NCI-H748 (cell line): ENCODE data around the gene SLC20A1.
"Not testable (repeated sequence)": the region's sequence is repeated elsewhere in the genome, so short reads cannot be mapped to it uniquely, and the experiment has no call there.

Experiments used
- DNase-seq: peaks from one replicate; lab custom pipeline; 2025; ENCODE audit not compliant: unreplicated experiment; lab: John Stamatoyannopoulos, UW

Gene SLC20A1

GRCh38 chr2:112645310-112646101 lies at the start of gene SLC20A1:
TSS of gene SLC20A1 (plus strand) at chr2:112645939. CDS start at chr2:112646829, 890 bp downstream.
- peak; percentile 91 for DNase-seq

DNA sequence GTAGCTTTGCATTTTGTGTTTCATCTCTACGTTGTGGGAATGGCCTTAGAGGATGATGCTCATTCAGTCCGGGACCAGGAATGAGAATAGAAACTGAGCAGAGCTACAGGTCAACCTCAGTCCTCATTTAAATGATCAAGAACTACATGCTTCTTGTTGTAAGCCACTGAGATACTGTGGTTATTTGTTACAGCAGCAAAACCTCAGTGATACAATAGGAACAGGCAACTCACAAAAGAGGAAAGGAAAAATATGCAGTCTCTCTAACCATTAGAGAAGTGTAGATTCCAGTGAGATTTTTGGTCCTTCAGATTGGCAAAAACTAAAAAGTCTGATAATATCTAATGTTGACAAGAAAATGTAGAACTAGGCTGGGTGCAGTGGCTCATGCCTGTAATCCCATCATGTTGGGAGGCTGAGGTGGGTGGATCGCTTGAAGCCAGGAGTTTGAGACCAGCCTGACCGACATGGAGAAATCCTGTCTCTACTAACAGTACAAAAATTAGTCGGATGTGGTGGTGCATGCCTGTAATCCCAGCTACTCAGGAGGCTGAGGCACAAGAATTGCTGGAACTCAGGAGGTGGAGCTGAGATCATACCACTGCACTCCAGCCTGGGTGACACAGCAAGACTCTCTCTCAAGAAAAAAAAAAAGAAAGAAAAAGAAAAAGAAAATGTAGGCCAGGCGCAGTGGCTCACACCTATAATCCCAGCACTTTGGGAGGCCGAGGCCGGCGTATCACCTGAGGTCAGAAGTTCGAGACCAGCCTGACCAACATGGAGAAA lies 48.0 kb upstream of the SLC20A1 start:
- DNase-seq = no peak

DNA sequence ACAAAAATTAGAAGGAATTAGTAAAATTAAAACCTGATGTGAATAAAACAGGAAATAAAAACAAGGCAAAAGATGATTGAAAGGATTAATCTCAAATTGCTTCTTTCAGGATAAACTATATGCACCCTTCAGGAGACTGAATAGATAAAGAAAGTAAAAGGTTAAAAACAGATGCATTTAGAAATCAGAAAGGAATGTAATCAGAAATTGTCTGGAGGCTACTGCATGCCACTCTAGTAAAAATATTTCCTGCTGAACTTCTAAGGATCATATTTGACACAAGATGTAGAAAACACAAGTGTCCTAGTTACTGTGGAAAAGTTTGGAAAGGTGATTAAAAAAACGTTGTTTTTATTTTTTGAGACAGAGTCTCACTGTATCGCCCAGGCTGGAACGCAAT lies 45.1 kb upstream of the SLC20A1 start:
- no peak for DNase-seq

- no peak for DNase-seq
These were observed 44.0 kb upstream of the SLC20A1 start for GRCh38 chr2:112601754-112602153.

- DNase-seq = no peak
These were observed 42.8 kb upstream of the SLC20A1 start for GRCh38 chr2:112602917-112603316.

DNA sequence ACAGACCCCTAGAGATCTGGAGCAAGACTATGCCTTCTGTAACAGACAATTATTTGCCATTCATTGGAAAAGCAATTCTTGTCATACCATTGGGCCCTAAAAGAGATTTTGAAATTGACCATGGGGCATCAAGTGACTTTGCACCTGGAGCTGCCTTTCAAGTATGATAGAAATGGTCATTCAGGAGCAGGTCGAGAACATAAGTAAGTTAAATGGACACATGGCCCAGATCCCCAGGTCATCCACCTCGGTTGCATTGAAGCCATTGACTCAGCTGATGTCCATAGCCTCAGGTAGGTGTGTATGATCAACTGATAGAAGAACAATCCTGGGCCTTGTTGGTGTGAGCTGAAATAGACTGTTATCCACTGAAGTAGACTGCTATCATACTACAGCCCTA lies 42.0 kb upstream of the SLC20A1 start:
- no peak for DNase-seq

DNA sequence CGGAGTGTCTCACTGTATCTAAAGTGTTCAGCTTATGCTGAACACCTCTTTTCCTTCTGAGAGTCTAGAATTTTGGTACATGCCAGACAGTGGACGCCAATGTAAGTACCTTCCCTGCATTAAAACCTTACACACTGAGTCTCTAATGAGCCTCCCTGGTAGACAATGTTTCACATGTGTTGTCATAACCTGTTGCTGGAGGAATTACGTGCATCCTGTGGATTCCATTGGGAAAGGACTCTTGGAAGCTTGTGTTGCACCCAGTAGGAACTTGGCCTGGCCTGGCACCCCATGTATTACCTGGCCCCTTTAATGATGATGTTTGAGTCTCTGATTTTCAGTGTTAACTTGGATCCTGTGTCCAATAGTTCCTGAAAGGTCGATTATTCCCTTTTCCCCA lies 40.8 kb upstream of the SLC20A1 start:
- DNase-seq = no peak

- no peak for DNase-seq
These were observed 39.8 kb upstream of the SLC20A1 start for GRCh38 chr2:112605926-112606325.

GRCh38 chr2:112606547-112606946 lies 39.2 kb upstream of the SLC20A1 start:
- DNase-seq = no peak

DNA sequence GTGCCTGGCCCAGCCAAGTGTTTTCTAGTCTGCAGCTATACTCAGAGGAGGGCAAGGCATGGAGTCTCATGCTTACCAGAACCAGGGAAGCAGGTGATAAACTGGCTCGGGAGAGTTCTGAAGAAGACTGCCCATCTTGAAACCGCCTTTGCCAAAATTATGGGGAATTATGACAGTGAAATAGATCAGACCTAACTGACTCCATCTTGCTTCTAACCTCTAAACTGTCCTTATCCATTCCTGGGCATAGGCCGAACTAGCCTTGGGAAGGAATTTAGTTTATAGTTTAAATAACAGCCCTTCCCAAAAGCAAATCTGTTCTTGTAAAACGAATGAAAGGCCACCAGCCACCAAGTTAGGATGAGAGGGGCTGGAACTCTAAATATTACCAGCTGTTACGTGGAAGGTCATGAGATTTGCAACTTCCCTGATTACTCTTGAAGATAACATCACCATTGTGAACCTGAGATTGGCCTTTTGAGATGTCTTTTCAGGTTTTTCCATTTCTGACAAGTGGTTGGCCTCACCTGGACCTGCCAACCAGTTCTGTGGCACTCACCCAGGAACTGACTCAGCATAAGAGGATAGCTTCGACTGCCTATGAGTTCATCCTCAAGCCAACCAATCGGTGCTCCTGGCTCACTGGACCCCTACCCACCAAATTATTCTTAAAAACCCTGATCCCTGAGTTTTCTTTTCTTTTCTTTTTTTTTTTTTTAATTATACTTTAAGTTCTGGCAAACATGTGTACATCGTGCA lies 37.9 kb upstream of the SLC20A1 start:
- no peak for DNase-seq

- DNase-seq = not testable (repeated sequence)
These were observed 36.4 kb upstream of the SLC20A1 start for GRCh38 chr2:112609320-112609719.

DNA sequence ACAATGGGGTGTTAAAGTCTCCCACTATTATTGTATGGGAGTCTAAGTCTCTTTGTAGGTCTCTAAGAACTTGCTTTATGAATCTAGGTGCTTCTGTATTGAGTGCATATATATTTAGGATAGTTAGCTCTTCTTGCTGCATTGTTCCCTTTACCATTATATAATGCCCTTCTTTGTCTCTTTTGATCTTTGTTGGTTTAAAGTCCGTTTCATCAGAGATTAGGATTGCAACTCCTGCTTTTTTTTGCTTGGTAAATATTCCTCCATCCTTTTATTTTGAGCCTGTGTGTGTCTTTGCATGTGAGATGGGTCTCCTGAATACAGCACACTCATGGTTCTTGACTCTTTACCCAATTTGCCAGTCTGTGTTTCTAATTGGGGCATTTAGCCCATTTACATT lies 33.5 kb upstream of the SLC20A1 start:
- not testable (repeated sequence) for DNase-seq

DNA sequence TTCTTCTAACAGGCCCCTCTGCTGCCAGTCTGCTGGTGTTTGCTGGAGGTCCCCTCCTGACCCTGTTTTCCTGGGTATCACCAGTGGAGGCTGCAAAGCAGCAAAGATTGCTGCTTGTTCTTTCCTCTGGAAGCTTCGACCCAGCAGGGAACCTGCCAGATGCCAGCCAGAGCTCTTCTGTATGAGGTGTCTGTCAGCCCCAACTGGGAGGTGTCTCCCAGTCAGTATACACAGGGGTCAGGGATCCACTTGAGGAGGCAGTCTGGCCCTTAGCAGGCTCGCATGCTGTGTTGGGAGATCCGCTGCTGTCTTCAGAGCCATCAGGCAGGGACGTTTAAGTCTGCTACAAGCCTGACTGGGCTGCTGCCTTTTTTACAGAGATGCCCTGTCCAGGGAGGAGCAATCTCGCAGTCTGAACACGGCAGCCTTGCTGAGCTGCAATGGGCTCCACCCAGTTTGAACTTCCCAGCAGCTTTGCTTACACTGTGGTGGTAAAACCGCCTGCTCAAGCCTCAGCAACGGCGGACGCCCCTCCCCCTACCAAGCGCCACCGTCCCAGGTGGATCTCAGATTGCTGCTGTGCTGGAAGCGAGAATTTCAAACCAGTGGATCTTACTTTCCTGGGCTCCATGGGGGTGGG lies 31.4 kb upstream of the SLC20A1 start:
- peak; percentile 34 for DNase-seq

DNA sequence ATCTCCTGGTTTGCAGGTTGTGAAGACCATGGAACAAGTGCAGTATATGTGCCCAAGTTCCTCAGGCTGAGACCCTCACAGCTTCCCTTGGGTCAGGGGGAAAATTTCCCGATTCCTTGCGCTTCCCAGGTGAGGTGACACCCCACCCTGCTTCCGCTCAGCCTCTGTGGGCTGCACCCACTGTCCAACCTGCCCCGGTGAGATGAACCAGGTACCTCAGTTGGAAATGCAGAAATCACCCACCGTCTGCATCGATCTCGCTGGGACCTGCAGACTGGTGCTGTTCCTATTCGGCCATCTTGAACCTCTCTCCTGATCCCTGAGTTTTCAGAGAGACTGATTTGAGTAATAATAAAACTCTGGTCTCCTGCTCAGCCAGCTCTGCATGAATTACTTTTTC lies 30.7 kb upstream of the SLC20A1 start:
- DNase-seq = no peak

DNA sequence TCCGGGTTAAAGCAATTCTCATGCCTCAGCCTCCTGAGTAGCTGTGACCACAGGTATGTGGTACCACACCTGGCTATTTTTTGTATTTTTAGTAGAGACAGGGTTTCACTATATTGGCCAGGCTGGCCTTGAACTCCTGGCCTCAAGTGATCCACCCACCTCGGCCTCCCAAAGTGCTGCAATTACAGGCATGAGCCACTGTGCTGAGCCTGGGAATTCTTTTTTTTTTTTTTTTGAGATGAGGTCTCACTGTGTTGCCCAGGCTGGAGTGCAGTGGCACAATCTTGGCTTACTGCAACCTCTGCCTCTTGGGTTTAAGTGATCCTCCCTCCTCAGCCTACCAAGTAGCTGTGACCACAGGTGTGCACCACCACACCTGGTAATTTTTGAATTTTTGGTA lies 29.9 kb upstream of the SLC20A1 start:
- not testable (repeated sequence) for DNase-seq

DNA sequence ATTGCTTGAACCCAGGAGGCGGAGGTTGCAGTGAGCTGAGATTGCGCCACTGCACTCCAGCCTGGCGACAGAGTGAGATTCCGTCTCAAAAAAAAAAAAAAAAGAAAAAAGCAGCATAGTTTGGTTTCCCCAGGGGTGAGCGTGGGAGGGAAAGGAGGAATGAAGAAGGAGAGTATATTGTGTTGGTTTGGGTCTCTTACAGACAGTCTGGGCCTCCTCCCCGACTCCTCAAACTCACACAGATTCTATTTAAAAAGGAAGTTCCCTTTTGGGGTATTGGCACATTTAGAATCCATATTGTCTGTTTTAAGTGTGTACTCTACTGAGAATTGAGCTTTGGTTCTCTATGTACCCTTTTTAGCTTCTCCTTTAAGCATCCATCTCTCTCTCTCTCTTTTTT lies 27.4 kb upstream of the SLC20A1 start:
- no peak for DNase-seq

DNA sequence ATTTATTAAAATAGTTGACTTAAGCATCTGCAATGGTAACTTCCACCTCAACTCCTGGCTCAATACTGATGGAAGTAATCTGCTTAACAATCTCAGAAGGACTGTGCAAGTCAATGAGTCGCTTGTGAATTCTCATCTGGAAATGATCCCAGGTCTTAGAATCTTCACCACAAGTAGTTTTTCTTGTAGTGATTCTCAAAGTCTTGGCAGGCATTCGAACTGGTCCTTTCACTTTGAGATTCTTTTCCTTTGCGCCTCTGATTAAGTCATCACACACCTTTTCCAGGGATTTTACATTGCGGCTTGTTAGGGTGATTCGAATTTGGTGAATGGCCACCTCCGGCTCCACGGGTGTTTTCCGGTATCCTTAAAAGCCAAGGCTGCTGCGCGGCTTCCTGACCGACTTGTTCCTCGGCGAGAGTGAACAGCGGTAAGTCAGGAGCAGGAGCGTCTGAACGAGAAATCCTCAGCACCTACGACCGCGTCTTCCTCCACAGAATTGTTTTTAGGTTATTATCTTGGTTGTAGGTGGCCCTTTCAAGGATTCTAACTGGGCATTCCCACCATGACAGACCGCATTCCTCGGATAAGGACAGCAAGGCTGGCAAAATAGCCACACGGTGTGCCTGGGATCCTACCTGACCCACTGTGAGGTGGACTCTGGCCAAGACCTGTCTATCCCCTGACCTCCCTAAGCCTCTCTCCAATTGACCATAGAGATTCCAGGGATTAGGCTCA lies 23.8 kb upstream of the SLC20A1 start:
- DNase-seq = no peak

- DNase-seq = no peak
These were observed 23.2 kb upstream of the SLC20A1 start for GRCh38 chr2:112622528-112622849.

- DNase-seq = no peak
These were observed 21.6 kb upstream of the SLC20A1 start for GRCh38 chr2:112623913-112624777.
